Measurements from ENCODE around the gene RRAS. TPM values are rescaled to one million over a fixed set of nuclear protein-coding genes. Genes with fewer than 3 reads are reported as not detected.

Gene RRAS
- total and polyA plus RNA-seq, 7 donors = 79.8 to 139 (median 126) TPM

DNA sequence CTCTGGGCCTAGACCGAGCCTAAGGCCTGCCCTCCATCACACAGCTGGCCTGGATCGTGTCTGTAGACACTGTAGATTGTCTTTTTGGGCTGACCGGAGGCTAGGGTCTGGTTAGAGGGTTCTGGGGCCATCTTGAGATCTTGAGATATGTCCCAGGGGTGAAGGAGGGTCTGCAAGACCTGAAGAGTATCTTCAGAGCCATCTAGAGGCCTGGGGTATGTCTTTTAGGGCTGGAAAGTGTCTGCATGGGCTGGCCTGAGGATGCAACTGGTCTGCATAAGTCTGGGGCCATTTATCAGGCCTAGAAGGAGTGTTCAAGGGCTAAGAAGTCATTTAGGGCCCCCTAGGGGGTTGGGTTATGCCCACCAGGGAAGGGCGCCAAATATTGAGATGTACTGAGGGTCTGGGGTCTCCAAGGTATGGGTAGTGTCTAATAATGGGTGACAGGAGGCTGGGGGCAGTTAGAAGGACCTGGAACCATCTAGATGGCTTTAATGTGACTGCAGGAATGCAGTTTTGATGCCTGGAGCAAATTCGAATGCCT lies 2.6 kb upstream of the RRAS start:
- DNase-seq = no peak
- peak overlapping the region; percentile 83 to 95 (median 90) for H3K4me3 ChIP-seq
- WGBS, 2 donors = 8 to 10% methylated on average over 5 of the region's 5 CpGs
- no peaks in the 10 kb centered on the region for H3K27me3 ChIP-seq
- H3K27ac ChIP-seq = peak overlapping the region; percentile 97 to 100 (median 99)
- H3K9me3 ChIP-seq = no peaks in the 10 kb centered on the region
- TF ChIP-seq POLR2A (IDR thresholded peaks at IDR 0.05) = no peak
- TF ChIP-seq EP300 (IDR thresholded peaks at IDR 0.05) = peak in 1 of 4 donors; percentile 4
- no peak for TF ChIP-seq POLR2AphosphoS5 (IDR thresholded peaks at IDR 0.05)
- TF ChIP-seq, protein P1, sequence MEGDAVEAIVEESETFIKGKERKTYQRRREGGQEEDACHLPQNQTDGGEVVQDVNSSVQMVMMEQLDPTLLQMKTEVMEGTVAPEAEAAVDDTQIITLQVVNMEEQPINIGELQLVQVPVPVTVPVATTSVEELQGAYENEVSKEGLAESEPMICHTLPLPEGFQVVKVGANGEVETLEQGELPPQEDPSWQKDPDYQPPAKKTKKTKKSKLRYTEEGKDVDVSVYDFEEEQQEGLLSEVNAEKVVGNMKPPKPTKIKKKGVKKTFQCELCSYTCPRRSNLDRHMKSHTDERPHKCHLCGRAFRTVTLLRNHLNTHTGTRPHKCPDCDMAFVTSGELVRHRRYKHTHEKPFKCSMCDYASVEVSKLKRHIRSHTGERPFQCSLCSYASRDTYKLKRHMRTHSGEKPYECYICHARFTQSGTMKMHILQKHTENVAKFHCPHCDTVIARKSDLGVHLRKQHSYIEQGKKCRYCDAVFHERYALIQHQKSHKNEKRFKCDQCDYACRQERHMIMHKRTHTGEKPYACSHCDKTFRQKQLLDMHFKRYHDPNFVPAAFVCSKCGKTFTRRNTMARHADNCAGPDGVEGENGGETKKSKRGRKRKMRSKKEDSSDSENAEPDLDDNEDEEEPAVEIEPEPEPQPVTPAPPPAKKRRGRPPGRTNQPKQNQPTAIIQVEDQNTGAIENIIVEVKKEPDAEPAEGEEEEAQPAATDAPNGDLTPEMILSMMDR (IDR thresholded peaks at IDR 0.05) = no peak
- H3K4me1 ChIP-seq = peaks cover 0 to 65% (median 55%) of the 10 kb centered on the region in 4 donors
- peaks cover 0 to 27% (median 21%) of the 10 kb centered on the region in 4 donors for H3K36me3 ChIP-seq
- intact Hi-C loops (cut with DNase I) = loop anchor here (1.0 to 2.0 kb wide), 2 partner anchors 22 to 35 kb away; partner anchors contain the start of genes BCL2L12, IRF3 and PRMT1

DNA sequence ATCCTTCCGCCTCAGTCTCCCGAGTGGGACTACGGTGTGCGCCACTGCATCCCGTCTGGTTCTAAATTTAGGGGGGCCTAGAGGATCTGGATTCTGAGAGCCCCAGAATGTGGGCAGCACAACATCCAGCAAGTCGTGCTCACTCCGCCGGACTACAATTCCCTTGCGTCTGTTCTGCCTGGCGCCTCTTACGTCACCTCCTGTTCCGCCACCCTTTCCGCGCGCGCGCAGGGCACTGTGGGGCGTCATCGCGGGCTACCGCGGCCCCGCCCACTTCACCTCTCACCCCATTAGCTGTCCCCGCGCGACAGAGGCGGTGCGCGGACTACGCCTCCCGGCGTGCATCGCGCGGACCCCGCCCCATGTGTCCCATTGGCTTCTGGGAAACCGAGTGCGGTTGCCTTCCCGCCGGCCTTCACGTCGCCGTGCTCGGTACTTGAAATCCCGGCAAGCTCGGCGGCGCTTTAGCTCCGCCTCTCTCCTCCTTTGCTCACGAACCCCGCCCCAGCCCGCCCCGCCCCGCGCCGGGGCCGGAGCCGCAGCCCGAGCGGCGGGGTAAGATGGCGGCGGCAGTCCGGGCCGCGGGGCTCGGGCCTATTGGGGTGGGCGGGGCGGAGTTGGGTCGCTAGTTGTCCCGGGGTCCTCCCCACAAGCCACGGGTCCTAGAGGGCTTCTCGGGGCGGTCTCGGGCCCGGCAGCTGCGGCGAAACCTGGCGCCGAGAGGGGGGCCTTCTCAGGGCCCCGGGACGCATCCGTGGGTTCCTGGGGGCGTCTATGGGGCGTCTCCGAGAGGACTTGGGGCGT lies 1.9 kb upstream of the RRAS start, which contains the start of gene SCAF1:
Gene SCAF1, plus strand, starts transcription at position 522 of the 804 bp plus-strand sequence. CDS start 2,818 bp downstream, outside the sequence.
- Histone ChIP-seq H3K27me3 (no peaks in the 10 kb centered on the region), H3K36me3 (peaks cover 0 to 20% (median 14%) of the 10 kb centered on the region in 4 donors), H3K4me1 (peaks cover 0 to 70% (median 60%) of the 10 kb centered on the region in 4 donors), H3K27ac (peak within 1 kb of the TSS; percentile 97 to 100 (median 99)), H3K4me3 (peak within 1 kb of the TSS; percentile 83 to 95 (median 90)), H3K9me3 (no peaks in the 10 kb centered on the region)
- 1% methylated on average over 87 of the region's 87 CpGs for WGBS, 2 donors
- intact Hi-C loops (cut with DNase I) = loop anchor here (1.0 to 2.0 kb wide), 3 partner anchors 23 to 51 kb away; partner anchors contain the start of genes BCL2L12, IRF3, PRMT1 and PRR12
- peak; percentile 100 for DNase-seq
- TF ChIP-seq POLR2A (IDR thresholded peaks at IDR 0.05) (peak; percentile 97 to 98), EP300 (IDR thresholded peaks at IDR 0.05) (peak in 2 of 4 donors; percentile 17 to 90), POLR2AphosphoS5 (IDR thresholded peaks at IDR 0.05) (peak; percentile 98 to 99 (median 99))
- TF ChIP-seq, protein P1 (IDR thresholded peaks at IDR 0.05) = no peak

DNA sequence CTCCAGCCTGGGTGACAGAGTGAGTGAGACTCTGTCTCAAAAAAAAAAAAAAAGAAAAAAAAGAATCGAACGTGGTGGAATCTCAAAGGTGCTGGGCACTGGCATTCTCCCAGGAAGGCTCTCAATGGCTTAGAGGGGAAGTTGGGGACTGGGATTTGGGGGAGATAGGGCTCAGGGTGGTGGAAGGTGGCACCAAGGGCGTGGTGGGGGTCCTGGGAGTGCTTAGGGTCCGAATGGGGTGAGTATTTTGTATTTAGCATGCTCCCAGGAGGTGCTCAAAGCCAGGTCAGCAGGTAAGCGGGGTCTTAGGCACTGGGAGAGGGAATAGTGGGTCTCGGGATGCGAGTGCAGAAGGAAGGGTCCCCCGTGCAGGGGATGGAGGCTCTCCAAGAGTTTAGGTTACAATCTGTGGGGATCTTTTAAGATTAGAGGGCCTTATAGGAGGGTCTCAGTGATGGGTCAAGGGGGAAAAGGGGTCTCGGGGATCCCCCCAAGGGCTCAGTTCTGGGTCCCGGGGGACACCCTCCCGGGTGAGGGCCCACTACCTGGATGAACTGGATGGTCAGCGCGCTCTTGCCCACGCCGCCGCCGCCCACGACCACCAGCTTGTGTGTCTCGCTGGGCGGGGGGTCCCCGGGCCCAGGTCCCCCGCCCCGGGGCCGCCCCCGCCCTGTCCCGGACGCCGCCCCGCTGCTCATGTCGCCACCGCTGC lies 386 bp downstream of the RRAS start:
- no peaks in the 10 kb centered on the region for H3K9me3 ChIP-seq
- intact Hi-C loops (cut with DNase I) = no loop called here
- peak; percentile 79 for DNase-seq
- H3K27me3 ChIP-seq = no peaks in the 10 kb centered on the region
- H3K4me3 ChIP-seq = peak overlapping the region; percentile 80 to 95 (median 84)
- H3K36me3 ChIP-seq = peaks cover 0 to 22% (median 11%) of the 10 kb centered on the region in 4 donors
- TF ChIP-seq POLR2A (IDR thresholded peaks at IDR 0.05) = peak in 1 of 2 donors; percentile 57
- no peak for TF ChIP-seq EP300 (IDR thresholded peaks at IDR 0.05)
- H3K27ac ChIP-seq = peak overlapping the region; percentile 97 to 100 (median 99)
- WGBS, 2 donors = 2 to 4% methylated on average over 31 of the region's 31 CpGs
- H3K4me1 ChIP-seq = peaks cover 0 to 70% (median 59%) of the 10 kb centered on the region in 4 donors

DNA sequence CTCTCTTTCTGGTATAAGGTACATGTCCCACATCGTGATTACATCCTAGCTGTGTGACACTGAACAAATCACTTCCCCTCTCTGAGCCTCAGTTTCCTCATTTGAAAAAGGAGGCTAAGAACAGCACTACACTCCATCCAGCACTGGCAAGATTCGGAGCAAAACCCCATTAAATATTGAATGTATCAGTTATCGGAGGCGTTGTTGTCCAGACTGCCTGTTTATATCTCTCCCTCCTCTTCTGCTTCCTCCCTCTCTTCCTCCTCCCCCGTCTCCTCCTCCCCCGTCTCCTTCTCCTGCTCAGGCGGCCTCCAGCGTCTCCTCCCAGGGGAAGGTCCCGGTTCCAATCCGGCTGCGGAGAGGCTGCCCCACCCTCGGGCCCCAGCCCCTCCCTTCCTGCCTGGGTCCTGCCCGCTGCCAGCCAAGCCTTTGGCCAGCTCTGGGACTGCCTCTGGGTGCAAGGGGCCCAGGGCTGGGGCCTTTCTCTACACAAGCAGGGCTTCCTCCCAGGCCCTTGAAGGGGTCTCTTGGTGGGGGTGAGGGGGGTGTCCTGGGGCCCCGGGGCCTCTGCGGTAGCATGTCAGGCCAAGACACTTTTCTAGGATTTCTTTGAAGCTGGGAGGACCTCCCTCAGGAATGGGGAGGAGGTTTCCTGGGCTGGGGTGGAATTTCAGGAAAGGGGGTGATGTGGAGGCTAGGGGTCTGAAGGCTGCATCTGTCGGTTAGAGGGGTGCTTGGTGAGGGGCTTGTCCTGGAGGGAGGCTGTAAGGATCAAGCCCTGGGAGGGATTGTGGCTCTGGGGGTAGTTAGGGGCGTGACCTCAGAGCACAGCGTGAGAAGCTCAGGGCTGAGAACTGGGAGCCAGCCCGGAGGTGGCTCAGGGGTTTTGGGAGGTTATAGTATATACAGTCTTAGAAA lies 1.9 kb downstream of the RRAS start:
- peak overlapping the region; percentile 97 to 100 (median 99) for H3K27ac ChIP-seq
- DNase-seq = peak; percentile 96
- TF ChIP-seq POLR2AphosphoS5 (IDR thresholded peaks at IDR 0.05) = peak; percentile 36 to 67 (median 62)
- TF ChIP-seq, protein P1 (IDR thresholded peaks at IDR 0.05) = no peak
- no peak for TF ChIP-seq EP300 (IDR thresholded peaks at IDR 0.05)
- peak in 1 of 2 donors; percentile 49 for TF ChIP-seq POLR2A (IDR thresholded peaks at IDR 0.05)
- 4 to 13% methylated on average over 19 of the region's 19 CpGs for WGBS, 2 donors
- H3K9me3 ChIP-seq = no peaks in the 10 kb centered on the region
- H3K4me1 ChIP-seq = peaks cover 0 to 55% (median 45%) of the 10 kb centered on the region in 4 donors
- intact Hi-C loops (cut with DNase I) = no loop called here
- H3K27me3 ChIP-seq = no peaks in the 10 kb centered on the region
- peaks cover 0 to 22% (median 11%) of the 10 kb centered on the region in 4 donors for H3K36me3 ChIP-seq
- peak overlapping the region; percentile 80 to 95 (median 84) for H3K4me3 ChIP-seq

All from sigmoid colon (tissue), 7 donors.